LoVo (cell line): ENCODE data around the gene OSBPL5.
A peak's percentile ranks its signal among the peaks of the same experiment; 100 is the strongest.

ENCODE experiments used
- DNase-seq: peaks from one replicate; pipeline ENCODE4 v3.0.0-alpha.2; 2016; ENCODE audit warnings: low spot score

OSBPL5 gene

GRCh38 chr11:3134218-3134621, 30.9 kb downstream of the OSBPL5 start:
- DNase-seq, result no peak

DNA sequence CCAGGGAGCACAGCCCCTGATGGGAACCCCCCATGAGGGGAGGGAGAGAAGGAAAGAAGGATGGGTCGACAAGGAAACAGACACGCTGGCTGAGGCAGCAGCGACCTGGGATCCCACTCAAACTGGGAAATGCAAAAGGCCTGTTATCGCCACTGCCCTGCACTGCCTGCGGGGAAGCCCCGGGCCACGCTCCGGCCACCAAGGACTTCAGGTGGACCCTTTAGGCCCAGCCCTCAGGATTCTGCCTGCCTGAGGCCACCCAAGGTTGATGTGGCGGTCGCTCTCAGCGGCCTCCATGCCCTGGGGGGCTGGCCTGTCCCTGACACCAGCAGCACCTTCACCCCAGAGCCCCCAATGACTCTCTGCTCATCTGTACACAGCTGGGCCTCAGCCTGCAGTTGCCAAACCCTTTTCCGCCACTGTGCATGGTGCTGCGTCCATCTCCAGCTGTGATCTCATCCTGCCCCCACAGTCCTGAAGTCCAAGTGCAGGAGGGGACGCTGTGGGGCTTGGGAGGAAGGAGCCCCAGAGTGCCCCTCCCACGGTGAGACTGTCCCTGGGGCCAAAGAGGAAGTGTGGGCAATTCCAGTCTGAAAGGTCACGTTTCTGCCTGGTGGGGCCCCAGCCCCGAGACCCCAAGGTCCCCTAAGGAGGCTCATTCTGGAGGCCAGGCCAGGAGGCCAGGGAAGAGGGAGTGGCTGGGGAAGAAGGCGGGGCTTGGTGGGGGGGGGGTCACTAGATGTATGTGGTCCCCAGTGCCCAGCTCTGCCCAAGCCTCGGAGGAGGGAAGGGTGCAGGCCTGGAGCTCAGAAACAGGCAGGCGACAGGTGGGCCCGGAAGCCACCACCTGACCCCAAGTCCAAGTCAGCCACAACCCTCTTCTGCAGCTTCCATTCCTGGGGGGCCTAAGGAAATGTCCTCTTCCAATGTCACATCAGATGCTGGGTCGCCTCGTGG, 31.6 kb downstream of the OSBPL5 start:
- no peak for DNase-seq

GRCh38 chr11:3132831-3133260, 32.3 kb downstream of the OSBPL5 start:
- DNase-seq, result no peak

- DNase-seq, result no peak
Measured at GRCh38 chr11:3132271-3132781, 32.8 kb downstream of the OSBPL5 start.

DNA sequence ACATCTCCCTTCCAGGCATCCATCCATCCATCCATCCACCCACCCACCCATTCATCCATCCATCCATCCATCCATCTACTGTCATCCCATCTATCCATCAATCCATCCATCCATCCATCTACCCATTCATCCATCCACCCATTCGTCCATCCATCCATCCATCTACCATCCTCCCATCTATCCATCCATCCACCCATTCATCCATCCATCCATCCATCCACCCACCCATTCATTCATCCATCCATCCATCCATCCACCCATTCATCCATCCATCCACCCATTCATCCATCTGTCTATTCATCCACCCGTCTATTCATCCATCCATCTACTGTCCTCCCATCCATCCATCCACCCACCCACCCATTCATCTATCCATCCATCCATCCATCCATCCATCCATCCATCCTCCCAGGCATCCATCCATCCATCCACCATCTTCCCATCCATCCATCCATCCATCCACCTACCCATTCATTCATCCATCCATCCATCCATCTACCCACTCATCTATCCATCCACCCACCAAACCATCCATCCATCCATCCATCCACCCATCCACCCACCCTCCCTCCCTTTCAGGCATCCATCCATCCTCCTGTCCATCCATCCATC, 33.7 kb downstream of the OSBPL5 start:
- no peak for DNase-seq

DNA sequence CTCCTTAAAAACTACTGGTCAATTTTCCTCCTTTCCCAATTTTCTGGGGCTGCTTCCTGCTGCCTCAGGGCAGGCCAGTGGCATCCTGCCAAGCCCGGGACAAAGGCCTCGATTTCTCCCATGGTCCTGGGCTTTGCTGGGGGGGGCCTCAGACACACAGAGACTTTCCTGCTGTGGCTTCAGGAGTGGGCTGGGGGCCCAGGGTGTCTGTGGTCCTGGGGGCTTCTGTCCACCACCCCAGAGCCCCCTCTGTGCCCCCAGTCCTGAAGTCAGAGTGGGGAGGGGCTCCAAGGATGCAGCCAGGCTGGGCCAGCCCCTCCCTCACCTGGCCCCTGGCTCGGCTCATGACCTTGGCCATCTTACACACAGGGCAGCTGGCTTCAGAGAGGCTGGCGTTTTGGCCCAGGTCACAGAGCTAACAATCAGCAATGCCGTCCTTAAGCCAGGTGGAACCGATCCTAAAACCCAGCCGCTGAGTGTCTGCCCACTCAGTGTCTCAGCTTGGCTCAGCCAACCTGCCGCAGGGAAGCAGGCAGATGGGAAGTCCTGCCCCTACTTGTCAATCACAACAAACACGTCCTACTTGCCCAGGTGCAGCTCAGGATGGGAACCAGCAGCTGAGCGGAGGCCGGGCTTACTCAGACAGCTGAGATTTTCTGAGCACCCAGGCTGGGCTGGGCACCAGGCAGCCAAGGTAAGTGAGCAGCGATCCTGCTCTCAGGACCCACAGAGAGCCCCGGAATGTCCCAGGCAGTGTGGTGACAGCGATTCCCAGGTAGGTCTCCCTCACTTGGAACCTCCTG, 34.6 kb downstream of the OSBPL5 start:
- DNase-seq, result no peak

- DNase-seq, result no peak
Measured at GRCh38 chr11:3129591-3130268, 35.4 kb downstream of the OSBPL5 start.

DNA sequence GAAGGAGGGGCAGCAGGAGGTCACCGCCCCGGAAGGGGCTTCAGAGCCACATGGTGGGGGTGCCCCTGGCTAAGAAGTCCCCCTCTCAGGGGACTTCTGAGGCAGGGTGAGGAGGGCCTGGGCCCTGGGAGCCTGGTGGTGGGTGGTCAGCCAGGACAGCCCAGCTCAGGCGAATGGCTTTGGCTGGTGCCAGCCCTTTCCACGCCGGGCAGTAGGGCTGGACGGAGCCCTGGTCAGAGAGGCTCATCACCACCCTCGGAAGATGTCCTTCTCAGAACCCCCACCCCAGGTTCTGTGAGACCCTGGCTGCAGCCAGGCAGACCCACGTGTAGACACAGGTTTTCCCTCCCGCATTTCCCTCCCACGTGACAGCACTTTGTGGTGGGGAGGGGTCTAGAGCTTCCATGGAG, 35.9 kb downstream of the OSBPL5 start:
- no peak for DNase-seq

GRCh38 chr11:3128356-3129180, 36.5 kb downstream of the OSBPL5 start:
- DNase-seq, result no peak

GRCh38 chr11:3127706-3128355, 37.3 kb downstream of the OSBPL5 start:
- no peak for DNase-seq

- no peak for DNase-seq
Measured at GRCh38 chr11:3126901-3127691, 38.0 kb downstream of the OSBPL5 start.

GRCh38 chr11:3126207-3126865, 38.8 kb downstream of the OSBPL5 start:
- peak; percentile 54 for DNase-seq

DNA sequence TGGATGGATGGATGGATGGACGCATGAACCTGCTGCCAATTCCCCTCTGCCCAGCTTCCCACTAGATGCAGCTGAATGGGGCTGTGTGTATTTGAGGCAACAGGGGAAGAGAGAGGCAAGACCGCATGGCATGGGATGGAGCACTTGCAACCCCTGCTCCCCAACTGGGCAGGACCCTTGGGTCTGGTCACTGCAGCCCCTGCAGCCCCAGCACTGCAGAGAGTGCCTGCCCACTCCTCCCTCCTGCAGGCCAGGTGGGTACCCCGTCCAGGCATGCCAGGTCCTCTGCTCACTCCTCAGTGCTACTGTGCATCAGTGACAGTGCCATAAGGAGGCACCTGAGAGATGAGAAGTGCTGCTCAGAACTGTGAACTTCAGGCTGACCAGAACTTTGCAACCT, 40.3 kb downstream of the OSBPL5 start:
- DNase-seq, result no peak

DNA sequence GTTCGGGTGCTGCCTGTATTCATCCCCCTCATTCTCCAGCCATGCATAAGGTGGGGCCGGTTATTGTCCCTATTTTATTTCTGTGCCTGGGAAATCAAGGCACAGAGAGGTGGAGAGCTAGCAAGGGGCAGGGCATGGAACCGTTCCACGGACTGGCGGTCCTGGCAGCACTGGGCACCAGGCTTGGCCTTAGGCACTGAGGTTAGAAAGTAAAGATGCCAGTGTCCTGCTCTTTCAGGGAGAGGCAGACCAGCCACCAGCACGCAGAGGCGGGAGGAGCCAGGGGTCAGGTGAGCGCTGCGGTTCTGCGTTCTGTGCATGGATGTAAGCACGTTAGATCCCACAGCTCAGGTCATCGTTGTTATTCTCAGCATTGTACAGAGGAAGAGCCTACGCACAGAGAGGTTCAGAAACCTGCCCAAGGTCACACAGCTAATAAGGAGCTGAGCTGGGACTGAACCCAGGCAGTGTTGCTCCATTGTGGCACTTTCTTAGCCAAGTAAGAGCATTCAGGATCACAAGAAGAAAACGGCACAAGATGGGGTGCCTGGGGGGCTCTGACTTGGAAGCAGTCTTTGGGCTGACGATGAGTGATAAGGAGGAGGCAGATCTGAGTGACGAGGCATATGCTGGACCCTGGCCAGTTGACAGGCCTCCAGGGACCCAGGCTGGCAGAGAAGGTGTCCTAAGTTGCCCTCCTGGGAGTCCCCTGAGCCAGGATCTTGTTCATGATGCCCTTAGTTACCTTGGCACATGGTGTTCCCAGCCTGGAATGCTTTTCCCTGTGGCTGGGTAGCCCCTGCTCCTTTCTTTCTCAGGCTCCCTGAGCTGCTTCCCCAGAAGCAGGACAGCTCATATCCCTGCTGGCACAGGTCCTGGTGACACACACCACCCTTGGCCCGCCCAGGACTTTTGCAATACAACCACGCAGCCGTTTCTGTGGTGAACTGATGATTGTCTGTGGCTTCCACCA, 41.1 kb downstream of the OSBPL5 start:
- peak; percentile 30 for DNase-seq

- DNase-seq, result no peak
Measured at GRCh38 chr11:3123305-3123704, 41.8 kb downstream of the OSBPL5 start.

DNA sequence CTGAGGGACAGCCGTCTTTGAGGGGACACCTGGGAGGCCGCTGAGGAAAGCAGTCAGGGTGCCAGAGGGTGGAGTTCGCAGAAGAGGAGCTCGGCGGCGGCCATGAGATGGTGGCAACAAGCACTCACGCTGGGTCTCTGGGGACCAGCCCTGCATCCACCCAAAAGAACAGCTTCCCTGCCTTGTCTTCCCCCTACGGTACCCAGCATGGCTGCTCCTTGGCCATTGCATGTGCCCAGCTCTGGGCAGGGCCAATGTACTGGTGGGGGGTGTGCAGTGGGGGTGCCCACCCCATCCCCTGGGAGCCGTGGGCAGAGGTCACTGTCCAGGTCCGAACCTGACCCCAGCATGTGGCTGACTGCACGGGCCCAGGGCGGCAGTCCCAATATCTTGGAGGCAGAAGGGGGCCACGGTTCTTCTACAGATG, 42.3 kb downstream of the OSBPL5 start:
- DNase-seq, result no peak

DNA sequence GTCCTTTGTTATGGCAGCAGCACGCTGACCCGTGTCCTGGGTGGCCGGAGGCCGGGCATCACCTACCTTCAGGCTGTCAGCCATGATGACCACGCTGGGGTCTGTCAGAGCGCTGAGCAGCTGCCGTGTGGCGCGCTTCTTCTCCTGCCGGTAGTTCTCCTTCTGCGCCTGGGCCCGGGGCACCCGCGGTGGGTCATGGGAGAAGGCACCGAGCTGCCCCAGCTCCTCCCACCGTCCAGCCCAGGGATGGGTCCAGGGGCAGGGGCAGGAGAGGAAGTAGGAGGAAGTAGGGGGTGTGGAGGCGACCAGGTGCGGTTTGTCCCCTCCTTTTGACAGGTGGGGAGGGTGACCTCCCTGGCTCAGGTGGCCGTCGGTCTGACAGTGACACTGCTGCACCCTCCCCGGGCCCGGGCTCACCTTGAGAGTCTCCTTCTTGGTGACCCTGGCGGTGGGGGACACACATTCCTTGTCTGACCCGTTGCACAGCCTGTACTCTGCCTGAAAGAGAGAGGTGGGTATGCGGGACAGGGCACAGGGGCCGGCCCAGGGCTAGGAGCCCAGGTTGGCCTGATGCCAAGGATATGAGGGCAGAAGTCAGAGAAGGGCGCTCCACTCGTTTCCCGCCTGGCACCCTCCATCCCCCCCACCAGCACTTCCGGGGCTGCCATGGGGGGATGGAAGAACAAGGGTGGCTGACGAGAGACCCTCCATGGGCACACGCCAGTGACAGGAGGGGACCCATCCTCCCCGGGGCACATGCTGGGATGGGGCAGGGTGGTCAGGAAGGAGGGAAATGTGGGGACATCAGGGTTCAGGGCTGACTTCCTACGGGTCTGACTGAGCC, 43.0 kb downstream of the OSBPL5 start:
- no peak for DNase-seq
